ENCODE results near the gene MRPS10. TPM values are rescaled to one million over a fixed set of nuclear protein-coding genes. Genes with fewer than 3 reads are reported as not detected.
"Not testable (repeated sequence)": the region's sequence is repeated elsewhere in the genome, so short reads cannot be mapped to it uniquely, and the experiment has no call there.

Gene MRPS10
- total RNA-seq, 1 donor from 2014 or later: 22.5 TPM

DNA sequence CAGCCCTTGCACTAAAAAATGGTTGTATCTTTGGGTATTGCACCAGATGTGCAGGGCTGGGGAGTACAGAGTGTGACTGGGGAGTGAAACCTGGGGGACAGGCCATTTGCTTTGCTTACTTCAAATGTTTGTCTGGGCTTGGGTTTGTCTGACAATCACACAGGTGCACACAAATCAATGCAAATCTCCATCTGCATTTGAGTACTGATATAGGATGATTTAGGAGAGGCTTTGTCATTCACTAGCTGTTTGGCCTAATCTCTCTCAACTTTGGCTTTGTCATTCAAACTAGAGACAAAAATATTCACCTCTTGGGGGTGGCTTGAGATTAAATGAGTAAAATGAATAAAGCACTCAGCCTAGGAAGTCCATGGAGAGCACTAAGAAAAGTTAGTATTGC is 40.7 kb downstream of the MRPS10 start:
- peaks cover 9% of the 10 kb centered on the region for H3K27me3 Mint-ChIP-seq
- no peaks in the 10 kb centered on the region for H3K36me3 Mint-ChIP-seq (ENCODE audit: insufficient read depth)
- peak overlapping the region; percentile 84 for H3K27ac Mint-ChIP-seq
- peaks cover 8% of the 10 kb centered on the region for H3K4me1 Mint-ChIP-seq (ENCODE audit: low read depth)
- no peak overlapping the region for H3K4me3 Mint-ChIP-seq (ENCODE audit: low read depth)
- no peak for TF ChIP-seq CTCF (IDR thresholded peaks at IDR 0.05; ENCODE audit: unreplicated experiment)
- H3K9me3 Mint-ChIP-seq (ENCODE audit: low read depth): no peaks in the 10 kb centered on the region
- DNase-seq (ENCODE audit: low spot score, unreplicated experiment): no peak

DNA sequence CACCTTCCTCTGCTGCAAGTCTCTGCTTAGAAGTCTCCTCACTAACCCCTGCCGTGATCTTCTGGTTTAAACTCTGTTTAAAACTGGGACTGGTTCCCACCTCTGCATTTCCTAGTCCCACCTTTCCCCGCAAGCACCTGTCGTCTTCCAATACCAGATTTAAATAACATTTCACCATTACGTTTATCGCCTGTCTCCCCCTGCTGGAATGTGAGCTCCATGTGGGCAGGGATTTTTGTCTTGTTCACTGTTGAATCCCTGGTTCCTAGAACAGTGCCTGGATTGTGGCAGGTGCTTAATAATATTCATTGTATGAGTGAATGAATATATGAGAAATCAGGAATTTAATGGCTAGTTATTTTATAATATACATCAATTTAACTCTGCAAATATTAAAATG is 41.8 kb downstream of the MRPS10 start:
- TF ChIP-seq CTCF (IDR thresholded peaks at IDR 0.05; ENCODE audit: unreplicated experiment): peak; percentile 33
- Mint-ChIP-seq H3K27ac (no peak overlapping the region), H3K9me3 (ENCODE audit: low read depth) (no peaks in the 10 kb centered on the region), H3K36me3 (ENCODE audit: insufficient read depth) (no peaks in the 10 kb centered on the region), H3K4me1 (ENCODE audit: low read depth) (peaks cover 8% of the 10 kb centered on the region), H3K27me3 (peaks cover 9% of the 10 kb centered on the region), H3K4me3 (ENCODE audit: low read depth) (no peak overlapping the region)
- DNase-seq (ENCODE audit: low spot score, unreplicated experiment): no peak

DNA sequence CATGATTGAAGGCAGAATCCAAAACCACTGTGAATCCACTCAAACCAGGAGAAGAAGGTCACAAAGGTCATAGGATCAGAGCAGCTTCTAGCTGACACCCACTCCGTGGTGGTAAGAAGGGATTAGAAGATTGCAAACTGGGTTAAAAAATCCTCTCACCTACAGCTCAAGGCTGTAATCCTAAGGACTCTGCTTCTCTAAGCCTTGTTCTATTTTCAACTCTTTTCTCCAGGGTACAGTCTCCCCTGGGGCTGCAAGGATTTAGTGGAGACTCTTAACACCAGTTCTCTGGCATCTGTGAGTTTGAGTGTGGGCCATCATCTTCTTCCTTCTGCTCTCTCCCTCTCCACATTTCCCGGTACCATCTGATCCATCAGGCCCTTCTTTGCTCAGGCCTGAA is 44.6 kb downstream of the MRPS10 start, which contains the start of gene GUCA1A:
TSS of gene GUCA1A (plus strand) at position 264 of the 400 bp plus-strand sequence. CDS start 250 bp downstream, outside the sequence.
- Mint-ChIP-seq H3K27ac (no peak within 1 kb of the TSS), H3K4me3 (ENCODE audit: low read depth) (no peak within 1 kb of the TSS), H3K27me3 (peaks cover 2% of the 10 kb centered on the region), H3K4me1 (ENCODE audit: low read depth) (peaks cover 8% of the 10 kb centered on the region), H3K36me3 (ENCODE audit: insufficient read depth) (no peaks in the 10 kb centered on the region), H3K9me3 (ENCODE audit: low read depth) (no peaks in the 10 kb centered on the region)
- TF ChIP-seq CTCF (IDR thresholded peaks at IDR 0.05; ENCODE audit: unreplicated experiment): no peak
- DNase-seq (ENCODE audit: low spot score, unreplicated experiment): no peak

GRCh38 chr6:42171813-42172581 is 45.7 kb downstream of the MRPS10 start:
- no peak overlapping the region for H3K4me3 Mint-ChIP-seq (ENCODE audit: low read depth)
- peaks cover 2% of the 10 kb centered on the region for H3K4me1 Mint-ChIP-seq (ENCODE audit: low read depth)
- peaks cover 2% of the 10 kb centered on the region for H3K27me3 Mint-ChIP-seq
- no peaks in the 10 kb centered on the region for H3K36me3 Mint-ChIP-seq (ENCODE audit: insufficient read depth)
- no peaks in the 10 kb centered on the region for H3K9me3 Mint-ChIP-seq (ENCODE audit: low read depth)
- TF ChIP-seq CTCF (IDR thresholded peaks at IDR 0.05; ENCODE audit: unreplicated experiment): no peak
- DNase-seq (ENCODE audit: low spot score, unreplicated experiment): no peak
- H3K27ac Mint-ChIP-seq: no peak overlapping the region

- H3K27ac Mint-ChIP-seq; H3K4me1 Mint-ChIP-seq (ENCODE audit: low read depth); H3K27me3 Mint-ChIP-seq; H3K36me3 Mint-ChIP-seq (ENCODE audit: insufficient read depth); DNase-seq (ENCODE audit: low spot score, unreplicated experiment); H3K9me3 Mint-ChIP-seq (ENCODE audit: low read depth); H3K4me3 Mint-ChIP-seq (ENCODE audit: low read depth): not testable (repeated sequence)
Observed at GRCh38 chr6:42169780-42170179, 47.9 kb downstream of the MRPS10 start.

GRCh38 chr6:42168650-42169049 is 49.0 kb downstream of the MRPS10 start:
- Mint-ChIP-seq H3K27ac (no peak overlapping the region), H3K27me3 (peaks cover 2% of the 10 kb centered on the region), H3K4me3 (ENCODE audit: low read depth) (no peak overlapping the region)

More at GRCh38 chr6:42168650-42169049, 49.0 kb downstream of the MRPS10 start:
- no peaks in the 10 kb centered on the region for H3K36me3 Mint-ChIP-seq (ENCODE audit: insufficient read depth)
- TF ChIP-seq CTCF (IDR thresholded peaks at IDR 0.05; ENCODE audit: unreplicated experiment): no peak
- no peaks in the 10 kb centered on the region for H3K9me3 Mint-ChIP-seq (ENCODE audit: low read depth)
- no peaks in the 10 kb centered on the region for H3K4me1 Mint-ChIP-seq (ENCODE audit: low read depth)
- DNase-seq (ENCODE audit: low spot score, unreplicated experiment): no peak
